Neural crest cell (in vitro differentiated cells): ENCODE data around the gene SLC35D3. TPM values are rescaled to one million over a fixed set of nuclear protein-coding genes. Genes with fewer than 3 reads are reported as not detected.

Experiments used
- DNase-seq: peaks from one replicate; pipeline ENCODE4 v3.0.0; 2021; ENCODE audit warnings: low read depth, mixed read lengths, low spot score
- H3K27ac Mint-ChIP-seq: one replicate; pipeline ENCODE4 v1.8.0; 2021; ENCODE audit warnings: mild to moderate bottlenecking, mixed read lengths; ENCODE audit not compliant: unreplicated experiment
- H3K27me3 Mint-ChIP-seq: 2 replicates; pipeline ENCODE4 v1.8.0; 2021; ENCODE audit warnings: low read depth, mild to moderate bottlenecking, mixed read lengths
- H3K36me3 Mint-ChIP-seq: 2 replicates; pipeline ENCODE4 v1.8.0; 2021; ENCODE audit warnings: low read depth, mild to moderate bottlenecking, mixed read lengths
- H3K4me1 Mint-ChIP-seq: 2 replicates; pipeline ENCODE4 v1.8.0; 2021; ENCODE audit warnings: mixed read lengths
- H3K4me3 Mint-ChIP-seq: one replicate; pipeline ENCODE4 v1.8.0; 2021; ENCODE audit warnings: mild to moderate bottlenecking, mixed read lengths
- H3K9me3 Mint-ChIP-seq: 2 replicates; pipeline ENCODE4 v1.8.0; 2021; ENCODE audit warnings: mixed read lengths
- CTCF ChIP-seq: fragments of 200-600 bp; sonication (generic); conservative IDR thresholded peaks from 2 replicates; pipeline ENCODE4 v1.5.0; 2021; ENCODE audit warnings: antibody characterized with exemption, mild to moderate bottlenecking
- total RNA-seq: library from RNA; stranded (reverse); gene quantifications from 2 replicates; pipeline ENCODE4 v1.2.1, GENCODE V29; 2021

The SLC35D3 gene
- total RNA-seq, 1 donor from 2014 or later, result not detected

- Mint-ChIP-seq H3K27me3 (no peaks in the 10 kb centered on the region), H3K4me3 (no peak overlapping the region), H3K9me3 (no peaks in the 10 kb centered on the region), H3K36me3 (no peaks in the 10 kb centered on the region), H3K4me1 (peaks cover 29% of the 10 kb centered on the region), H3K27ac (no peak overlapping the region)
- TF ChIP-seq CTCF, result no peak
- DNase-seq, result no peak
Measured at GRCh38 chr6:136961848-136962247, 39.7 kb downstream of the SLC35D3 start.

GRCh38 chr6:136962661-136963060 lies 40.6 kb downstream of the SLC35D3 start:
- no peak for TF ChIP-seq CTCF
- Mint-ChIP-seq H3K36me3 (no peaks in the 10 kb centered on the region), H3K27me3 (no peaks in the 10 kb centered on the region), H3K27ac (peak overlapping the region; percentile 71), H3K9me3 (no peaks in the 10 kb centered on the region), H3K4me1 (peaks cover 24% of the 10 kb centered on the region), H3K4me3 (no peak overlapping the region)
- DNase-seq, result peak; percentile 14

- H3K9me3 Mint-ChIP-seq, result no peaks in the 10 kb centered on the region
- TF ChIP-seq CTCF, result no peak
- peaks cover 26% of the 10 kb centered on the region for H3K4me1 Mint-ChIP-seq
- no peak overlapping the region for H3K27ac Mint-ChIP-seq
- no peak for DNase-seq
- no peaks in the 10 kb centered on the region for H3K36me3 Mint-ChIP-seq
- H3K27me3 Mint-ChIP-seq, result no peaks in the 10 kb centered on the region
- no peak overlapping the region for H3K4me3 Mint-ChIP-seq
Measured at GRCh38 chr6:136963259-136963658, 41.2 kb downstream of the SLC35D3 start.

GRCh38 chr6:136964398-136964797 lies 42.3 kb downstream of the SLC35D3 start:
- no peaks in the 10 kb centered on the region for H3K9me3 Mint-ChIP-seq
- no peak for DNase-seq
- H3K4me1 Mint-ChIP-seq, result peaks cover 25% of the 10 kb centered on the region
- H3K36me3 Mint-ChIP-seq, result no peaks in the 10 kb centered on the region
- no peak overlapping the region for H3K27ac Mint-ChIP-seq
- H3K4me3 Mint-ChIP-seq, result no peak overlapping the region
- no peak for TF ChIP-seq CTCF
- H3K27me3 Mint-ChIP-seq, result no peaks in the 10 kb centered on the region

GRCh38 chr6:136967876-136968752 lies 46.0 kb downstream of the SLC35D3 start:
- no peak overlapping the region for H3K27ac Mint-ChIP-seq
- peaks cover 6% of the 10 kb centered on the region for H3K4me1 Mint-ChIP-seq
- peak; percentile 77 for TF ChIP-seq CTCF
- H3K36me3 Mint-ChIP-seq, result no peaks in the 10 kb centered on the region
- no peaks in the 10 kb centered on the region for H3K9me3 Mint-ChIP-seq
- H3K27me3 Mint-ChIP-seq, result no peaks in the 10 kb centered on the region
- peak; percentile 63 for DNase-seq
- H3K4me3 Mint-ChIP-seq, result no peak overlapping the region
